ENCODE results near the gene SLC48A1. TPM values are rescaled to one million over a fixed set of nuclear protein-coding genes. Genes with fewer than 3 reads are reported as not detected.
A peak's percentile ranks its signal among the peaks of the same experiment; 100 is the strongest.

Gene SLC48A1
- total and polyA plus RNA-seq, 3 experiments from 2014 or later = 9.1 to 11.5 (median 10.9) TPM

DNA sequence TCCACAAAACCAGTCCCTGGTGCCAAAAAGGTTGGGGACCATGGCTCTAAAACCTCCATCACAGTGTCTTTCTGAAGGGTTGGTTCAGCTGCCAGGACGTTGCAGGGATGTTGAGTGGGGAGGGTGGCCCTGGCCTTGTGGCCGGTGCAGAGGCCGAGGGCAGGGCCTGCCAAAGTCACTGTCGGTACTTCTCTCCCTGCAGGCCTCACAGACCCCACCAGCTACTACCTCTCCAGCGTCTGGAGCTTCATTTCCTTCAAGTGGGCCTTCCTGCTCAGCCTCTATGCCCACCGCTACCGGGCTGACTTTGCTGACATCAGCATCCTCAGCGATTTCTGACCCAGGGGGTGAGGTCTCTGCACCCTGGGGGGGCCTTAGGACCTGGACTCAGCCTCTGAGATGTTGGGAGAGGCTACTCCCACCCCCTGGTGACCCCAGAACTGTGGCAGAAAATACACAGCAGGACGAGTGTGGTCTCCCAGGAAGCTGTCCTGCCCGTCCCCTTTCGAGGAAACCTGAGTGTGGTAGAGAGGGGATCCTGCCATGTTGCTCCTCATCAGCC is 7.0 kb downstream of the SLC48A1 start:
- Histone ChIP-seq H3K27me3 (ENCODE audit: insufficient read depth, low read length, poor library complexity, severe bottlenecking) (no peaks in the 10 kb centered on the region), H3K4me1 (ENCODE audit: insufficient read depth, low read length) (peaks cover 6% of the 10 kb centered on the region), H3K36me3 (ENCODE audit: insufficient read depth, low read length) (no peaks in the 10 kb centered on the region), H3K4me3 (ENCODE audit: low read length) (no peak overlapping the region), H3K27ac (ENCODE audit: low read depth, low read length) (no peak overlapping the region), H3K9me3 (ENCODE audit: low read length) (no peaks in the 10 kb centered on the region)
- ChIA-PET CTCF (interaction anchor here (1.0 to 19.1 kb wide), 12 partner anchors 9 to 130 kb away, joined by 3 to 414 read pairs (median 14); partner anchors contain the start of gene RAPGEF3), POLR2A (interaction anchor here (0.7 kb wide), 1 partner anchor 57 kb away, joined by 8 read pairs; no protein-coding TSS in a partner anchor)
- Mint-ChIP-seq H3K36me3 (peaks cover 0 to 27% (median 0%) of the 10 kb centered on the region in 3 donors), H3K4me3 (no peak overlapping the region), H3K4me1 (peaks cover 6 to 11% (median 6%) of the 10 kb centered on the region in 3 donors), H3K27me3 (no peaks in the 10 kb centered on the region), H3K9me3 (no peaks in the 10 kb centered on the region), H3K27ac (no peak overlapping the region)
- DNase-seq = no peak

DNA sequence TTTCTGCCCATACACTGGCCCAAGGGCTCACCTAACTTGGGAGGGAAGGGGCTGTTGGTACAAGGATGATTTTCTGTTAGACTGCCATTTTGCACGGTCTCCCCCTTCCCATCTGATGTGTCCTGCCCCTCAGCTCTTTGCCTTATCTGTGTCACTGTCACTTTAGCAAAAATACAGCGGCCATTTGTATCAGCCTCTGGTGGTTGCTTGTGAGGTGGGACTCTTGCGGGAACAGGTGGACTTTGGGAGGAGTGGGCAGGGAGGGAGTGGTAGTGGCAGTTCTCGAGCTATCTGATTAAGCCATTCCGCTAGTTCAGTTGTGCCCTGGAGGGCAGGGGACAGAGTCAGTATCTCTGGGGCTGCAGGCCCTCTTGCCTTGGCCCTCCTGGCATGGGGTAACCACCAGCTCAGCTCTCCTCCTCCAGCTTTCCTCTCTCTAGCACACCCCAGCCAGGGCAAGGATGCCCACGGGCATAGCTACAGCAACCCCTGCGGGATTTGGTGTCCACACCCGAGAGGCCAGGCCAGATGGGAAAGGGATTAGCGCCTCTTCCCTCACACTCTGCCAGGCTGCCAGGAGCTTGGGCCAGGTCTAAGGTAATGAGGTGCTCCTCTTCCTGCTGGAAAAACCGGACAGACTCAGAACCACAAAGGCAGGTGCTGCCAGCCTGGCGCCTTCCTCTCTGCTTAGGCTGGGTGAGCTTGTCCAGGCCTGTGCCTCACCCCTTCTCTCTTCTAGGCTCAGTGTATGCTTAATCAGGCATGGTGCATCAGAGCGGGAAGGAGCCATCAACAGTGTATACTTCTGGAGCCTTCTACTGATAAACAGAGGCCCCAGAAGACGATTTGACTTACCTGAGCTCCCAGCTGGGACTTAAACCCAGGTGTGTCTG is 8.7 kb downstream of the SLC48A1 start:
- no peak overlapping the region for H3K4me3 ChIP-seq (ENCODE audit: low read length)
- Mint-ChIP-seq H3K4me1 (peaks cover 6 to 11% (median 6%) of the 10 kb centered on the region in 3 donors), H3K4me3 (peak overlapping the region in 1 of 7 donors; percentile 10), H3K27ac (peak overlapping the region in 5 of 8 donors; percentile 65 to 82 (median 72)), H3K9me3 (no peaks in the 10 kb centered on the region), H3K27me3 (no peaks in the 10 kb centered on the region), H3K36me3 (peaks cover 0 to 44% (median 0%) of the 10 kb centered on the region in 3 donors)
- H3K9me3 ChIP-seq (ENCODE audit: low read length) = no peaks in the 10 kb centered on the region
- H3K4me1 ChIP-seq (ENCODE audit: insufficient read depth, low read length) = peaks cover 6% of the 10 kb centered on the region
- POLR2A ChIA-PET = interaction anchor here (0.9 to 1.1 kb wide), 3 partner anchors 9 to 123 kb away, joined by 3 read pairs; partner anchors contain the start of gene VDR
- H3K27me3 ChIP-seq (ENCODE audit: insufficient read depth, low read length, poor library complexity, severe bottlenecking) = no peaks in the 10 kb centered on the region
- CTCF ChIA-PET = interaction anchor here (0.9 to 19.1 kb wide), 9 partner anchors 11 to 67 kb away, joined by 3 to 414 read pairs (median 5); no protein-coding TSS in a partner anchor
- no peak overlapping the region for H3K27ac ChIP-seq (ENCODE audit: low read depth, low read length)
- peaks cover 17% of the 10 kb centered on the region for H3K36me3 ChIP-seq (ENCODE audit: insufficient read depth, low read length)
- DNase-seq = no peak

DNA sequence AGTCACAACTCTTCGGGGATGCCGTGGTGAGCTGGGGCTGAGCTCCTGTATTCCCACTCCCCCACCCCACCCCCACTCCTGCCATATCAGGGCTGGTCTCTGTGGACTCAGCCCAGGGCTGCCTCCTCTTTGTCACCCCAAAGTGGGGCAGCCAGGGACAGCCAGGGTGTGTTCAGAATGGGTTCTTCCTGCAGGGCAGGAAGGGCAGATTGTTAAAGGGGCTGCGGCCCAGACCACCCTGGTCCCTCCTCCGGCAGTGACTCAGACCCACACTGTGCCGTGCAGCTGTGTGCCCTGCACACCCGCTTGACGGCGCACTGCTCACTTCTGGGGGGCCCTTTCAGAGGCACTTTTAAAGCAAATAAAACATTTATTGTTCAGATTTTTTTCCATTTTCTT is 9.3 kb downstream of the SLC48A1 start:
- Mint-ChIP-seq H3K27ac (peak overlapping the region in 4 of 8 donors; percentile 72 to 85 (median 79)), H3K36me3 (peaks cover 0 to 50% (median 1%) of the 10 kb centered on the region in 3 donors), H3K27me3 (no peaks in the 10 kb centered on the region), H3K9me3 (no peaks in the 10 kb centered on the region), H3K4me1 (peaks cover 6 to 11% (median 6%) of the 10 kb centered on the region in 3 donors), H3K4me3 (no peak overlapping the region)
- Histone ChIP-seq H3K27me3 (ENCODE audit: insufficient read depth, low read length, poor library complexity, severe bottlenecking) (no peaks in the 10 kb centered on the region), H3K9me3 (ENCODE audit: low read length) (no peaks in the 10 kb centered on the region), H3K4me1 (ENCODE audit: insufficient read depth, low read length) (peaks cover 6% of the 10 kb centered on the region), H3K36me3 (ENCODE audit: insufficient read depth, low read length) (peaks cover 23% of the 10 kb centered on the region), H3K4me3 (ENCODE audit: low read length) (no peak overlapping the region), H3K27ac (ENCODE audit: low read depth, low read length) (no peak overlapping the region)
- DNase-seq = no peak
- ChIA-PET POLR2A (interaction anchor here (0.9 to 1.1 kb wide), 2 partner anchors 10 to 26 kb away, joined by 3 read pairs; no protein-coding TSS in a partner anchor), CTCF (interaction anchor here (1.0 to 19.1 kb wide), 7 partner anchors 16 to 68 kb away, joined by 3 to 414 read pairs (median 18); no protein-coding TSS in a partner anchor)

DNA sequence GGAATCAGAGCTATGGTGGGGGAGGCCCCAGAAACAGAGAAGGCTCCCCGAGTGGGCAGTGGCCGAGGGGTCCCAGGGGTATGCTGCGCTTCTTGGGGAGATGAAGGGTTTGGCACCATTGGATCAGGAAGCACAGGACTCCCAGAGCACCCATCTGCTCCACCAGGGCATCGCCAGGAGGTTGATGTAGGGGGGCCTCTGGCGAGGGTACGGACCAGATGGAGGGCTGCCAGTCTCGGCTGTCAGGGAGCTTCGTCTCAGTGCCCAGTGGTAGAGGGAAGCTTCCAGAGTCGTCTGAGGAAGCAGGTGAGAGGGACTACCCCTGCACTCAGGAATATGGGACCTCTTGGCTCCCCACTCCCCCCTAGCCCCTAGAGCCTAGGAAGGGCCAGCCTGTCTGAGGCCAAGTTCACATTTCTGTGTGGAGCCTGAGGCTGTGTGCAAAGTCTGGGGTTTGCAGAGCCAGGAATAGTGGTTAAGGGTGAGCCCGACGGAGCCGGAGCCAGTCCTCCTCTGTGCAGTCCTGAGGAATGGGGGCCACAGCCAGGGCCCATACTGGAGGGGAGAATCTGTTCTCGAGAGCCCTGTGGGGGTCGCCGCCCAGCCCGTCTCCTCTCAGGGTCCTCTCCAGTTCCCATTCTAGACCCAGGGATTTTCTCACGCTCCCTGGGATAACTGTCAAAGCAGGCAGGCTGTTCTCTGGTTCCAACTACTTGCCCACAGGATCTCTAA is 10.2 kb downstream of the SLC48A1 start:
- Mint-ChIP-seq H3K4me3 (no peak overlapping the region), H3K27ac (peak overlapping the region in 2 of 8 donors; percentile 24 to 81), H3K4me1 (peaks cover 6 to 11% (median 6%) of the 10 kb centered on the region in 3 donors), H3K9me3 (no peaks in the 10 kb centered on the region), H3K27me3 (no peaks in the 10 kb centered on the region), H3K36me3 (peaks cover 0 to 59% (median 8%) of the 10 kb centered on the region in 3 donors)
- H3K9me3 ChIP-seq (ENCODE audit: low read length) = no peaks in the 10 kb centered on the region
- no peak overlapping the region for H3K4me3 ChIP-seq (ENCODE audit: low read length)
- H3K27ac ChIP-seq (ENCODE audit: low read depth, low read length) = no peak overlapping the region
- ChIA-PET POLR2A (interaction anchor here (1.1 kb wide), 1 partner anchor 11 kb away, joined by 3 read pairs; no protein-coding TSS in a partner anchor), CTCF (interaction anchor here (1.0 to 19.1 kb wide), 5 partner anchors 11 to 54 kb away, joined by 3 to 414 read pairs (median 5); no protein-coding TSS in a partner anchor)
- peaks cover 6% of the 10 kb centered on the region for H3K4me1 ChIP-seq (ENCODE audit: insufficient read depth, low read length)
- H3K36me3 ChIP-seq (ENCODE audit: insufficient read depth, low read length) = peaks cover 31% of the 10 kb centered on the region
- DNase-seq = no peak
- H3K27me3 ChIP-seq (ENCODE audit: insufficient read depth, low read length, poor library complexity, severe bottlenecking) = no peaks in the 10 kb centered on the region

DNA sequence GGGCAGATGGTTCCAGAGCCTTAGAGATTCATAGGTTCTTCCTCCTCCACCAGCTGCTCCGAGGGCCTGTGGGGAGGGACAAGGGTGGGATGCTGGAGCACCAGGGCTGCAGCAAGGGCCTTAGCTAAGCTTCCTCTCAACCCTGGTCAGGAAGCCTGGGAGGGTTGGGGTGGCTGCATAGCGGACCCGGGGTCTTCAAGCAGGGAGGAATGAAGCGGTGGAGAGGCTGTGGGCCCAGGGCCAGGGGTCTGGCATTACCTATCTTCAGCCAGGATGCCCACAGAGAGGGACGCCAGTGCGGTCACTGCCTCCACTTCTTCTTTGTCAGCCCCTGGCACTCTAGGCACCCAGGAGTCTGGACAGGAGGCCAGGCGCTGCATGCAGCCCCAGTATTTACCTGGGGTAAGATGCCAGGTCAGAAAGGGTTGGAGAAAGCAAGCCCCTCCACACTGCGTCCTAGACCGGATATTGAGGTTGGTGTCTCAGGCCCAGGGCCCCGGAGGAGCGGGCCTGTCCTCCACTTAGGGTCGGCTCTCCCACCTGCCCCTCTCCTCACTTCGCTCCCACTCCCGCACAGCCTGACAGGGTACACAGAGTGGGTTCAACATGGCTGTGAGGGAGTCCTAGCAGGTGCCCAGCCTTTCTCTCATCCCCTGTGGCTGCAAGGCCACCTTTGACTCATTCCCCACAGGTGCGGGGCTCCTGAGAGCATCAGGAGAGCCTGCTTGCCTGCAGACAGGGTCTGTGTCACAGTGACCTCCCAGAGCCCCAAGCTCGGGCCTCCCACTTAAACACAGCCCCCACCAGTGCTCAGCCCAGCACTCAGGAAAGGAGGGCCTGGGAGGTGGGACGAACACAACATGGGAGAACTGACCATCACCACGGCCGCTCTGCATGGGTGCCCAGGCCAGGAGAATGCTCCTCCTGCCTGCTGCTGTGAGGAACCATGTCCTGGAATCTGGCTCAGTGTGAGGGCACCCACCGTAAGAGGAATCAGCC is 11.1 kb downstream of the SLC48A1 start:
- Mint-ChIP-seq H3K27ac (peak overlapping the region in 2 of 8 donors; percentile 42 to 85), H3K4me1 (peaks cover 3 to 6% (median 4%) of the 10 kb centered on the region in 3 donors), H3K36me3 (peaks cover 0 to 68% (median 14%) of the 10 kb centered on the region in 3 donors), H3K9me3 (no peaks in the 10 kb centered on the region), H3K27me3 (no peaks in the 10 kb centered on the region), H3K4me3 (no peak overlapping the region)
- Histone ChIP-seq H3K36me3 (ENCODE audit: insufficient read depth, low read length) (peaks cover 37% of the 10 kb centered on the region), H3K27ac (ENCODE audit: low read depth, low read length) (no peak overlapping the region), H3K9me3 (ENCODE audit: low read length) (no peaks in the 10 kb centered on the region), H3K27me3 (ENCODE audit: insufficient read depth, low read length, poor library complexity, severe bottlenecking) (no peaks in the 10 kb centered on the region), H3K4me3 (ENCODE audit: low read length) (no peak overlapping the region), H3K4me1 (ENCODE audit: insufficient read depth, low read length) (peaks cover 2% of the 10 kb centered on the region)
- ChIA-PET CTCF (interaction anchor here (1.0 kb wide), 1 partner anchor 12 kb away, joined by 3 read pairs; no protein-coding TSS in a partner anchor), POLR2A (no interaction called here)
- DNase-seq = no peak

DNA sequence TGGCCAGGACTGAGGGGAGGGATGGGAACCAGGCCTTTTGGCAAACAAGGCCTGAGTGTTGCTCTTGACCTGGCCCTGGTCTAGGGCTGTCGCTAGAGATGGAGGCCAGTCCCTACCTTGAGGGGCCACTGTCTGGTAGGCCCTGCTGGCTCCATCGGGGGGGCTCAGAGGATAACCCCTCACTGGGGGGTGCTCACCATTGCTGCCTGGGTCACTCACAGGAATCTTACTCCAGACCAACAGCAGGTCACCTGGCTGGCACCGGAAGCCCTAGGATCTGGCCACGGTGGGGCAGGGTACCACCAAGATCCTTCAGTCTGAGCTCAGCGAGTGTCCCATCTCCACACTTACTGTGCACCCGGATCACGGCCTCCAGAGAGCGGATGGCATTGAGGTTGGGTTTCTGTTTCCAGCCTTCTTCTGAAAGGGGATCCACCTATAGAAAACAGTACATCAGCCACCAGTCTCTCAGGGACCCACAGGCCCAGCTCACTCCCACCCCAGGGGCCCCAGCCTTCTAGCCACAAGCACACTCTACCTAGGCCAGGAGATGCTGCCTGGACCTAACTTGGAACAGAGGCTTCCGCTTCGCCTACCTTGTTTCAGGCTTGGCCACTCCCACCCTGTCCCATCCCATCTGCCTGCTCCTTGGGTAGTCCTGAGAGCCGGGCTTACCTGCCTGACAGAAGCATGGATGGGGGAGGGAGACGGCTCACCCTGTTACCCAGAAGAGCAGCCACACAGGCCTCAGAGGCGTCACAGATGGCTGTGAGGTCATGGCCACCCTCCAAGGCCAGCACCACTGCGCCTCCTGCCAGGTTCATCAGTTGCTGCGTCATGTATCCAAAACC is 12.2 kb downstream of the SLC48A1 start:
- H3K36me3 Mint-ChIP-seq = peaks cover 0 to 76% (median 14%) of the 10 kb centered on the region in 3 donors
- POLR2A ChIA-PET = no interaction called here

More for the DNA sequence above, 12.2 kb downstream of the SLC48A1 start:
- Histone ChIP-seq H3K9me3 (ENCODE audit: low read length) (no peaks in the 10 kb centered on the region), H3K27me3 (ENCODE audit: insufficient read depth, low read length, poor library complexity, severe bottlenecking) (no peaks in the 10 kb centered on the region), H3K4me1 (ENCODE audit: insufficient read depth, low read length) (no peaks in the 10 kb centered on the region), H3K36me3 (ENCODE audit: insufficient read depth, low read length) (peaks cover 47% of the 10 kb centered on the region), H3K4me3 (ENCODE audit: low read length) (no peak overlapping the region), H3K27ac (ENCODE audit: low read depth, low read length) (no peak overlapping the region)
- DNase-seq = no peak
- Mint-ChIP-seq H3K9me3 (no peaks in the 10 kb centered on the region), H3K4me3 (no peak overlapping the region), H3K27me3 (no peaks in the 10 kb centered on the region), H3K27ac (peak overlapping the region in 4 of 8 donors; percentile 29 to 85 (median 38)), H3K4me1 (peaks cover 0 to 1% (median 0%) of the 10 kb centered on the region in 3 donors)
- CTCF ChIA-PET = interaction anchor here (0.9 to 13.6 kb wide), 3 partner anchors 19 to 51 kb away, joined by 3 to 170 read pairs (median 3); no protein-coding TSS in a partner anchor
